ENCODE data around the gene HMCN1.

Gene HMCN1

GRCh38 chr1:186220067-186220466 lies 485.9 kb downstream of the HMCN1 start:
- TF ChIP-seq EZH2phosphoT487 (conservative IDR thresholded peaks at IDR 0.05; ENCODE audit: low read length) (no peak), CTCF (IDR thresholded peaks at IDR 0.05; ENCODE audit: insufficient read depth, low read length, poor library complexity, severe bottlenecking) (no peak)
- H3K9me2 ChIP-seq (replicated peaks; ENCODE audit: insufficient read depth, low read length), result no peaks in the 10 kb centered on the region

GRCh38 chr1:186220911-186221310 lies 486.7 kb downstream of the HMCN1 start:
- Histone ChIP-seq H3K4me2 (ENCODE audit: low read depth, low read length, poor library complexity, severe bottlenecking) (no peak overlapping the region), H3K27ac (ENCODE audit: low read depth, low read length) (no peak overlapping the region), H4K20me1 (ENCODE audit: low read depth, low read length) (no peaks in the 10 kb centered on the region), H3K79me2 (ENCODE audit: insufficient read depth, low read length) (no peaks in the 10 kb centered on the region), H2AFZ (ENCODE audit: low read depth, low read length, severe bottlenecking) (no peak overlapping the region), H3K27me3 (ENCODE audit: low read length) (no peaks in the 10 kb centered on the region), H3F3A (ENCODE audit: insufficient read depth) (no peaks in the 10 kb centered on the region; the same call in 1 of the 2 replicates), H3K9me3 (ENCODE audit: insufficient read depth, low read length) (no peaks in the 10 kb centered on the region), H3K9ac (ENCODE audit: low read length) (no peak overlapping the region), H3K36me3 (ENCODE audit: low read length) (no peaks in the 10 kb centered on the region), H3K4me3 (ENCODE audit: insufficient read depth, low read length, poor library complexity, severe bottlenecking) (no peak overlapping the region), H3K9me2 (replicated peaks; ENCODE audit: insufficient read depth, low read length) (no peaks in the 10 kb centered on the region)
- no peak for TF ChIP-seq EZH2phosphoT487 (conservative IDR thresholded peaks at IDR 0.05; ENCODE audit: low read length)

More at GRCh38 chr1:186220067-186220466, 485.9 kb downstream of the HMCN1 start:
- H3K79me2 ChIP-seq (ENCODE audit: insufficient read depth, low read length), result no peaks in the 10 kb centered on the region
- no peaks in the 10 kb centered on the region for H3K36me3 ChIP-seq (ENCODE audit: low read length)
- H3K27me3 ChIP-seq (ENCODE audit: low read length), result no peaks in the 10 kb centered on the region
- H3K4me3 ChIP-seq (ENCODE audit: insufficient read depth, low read length, poor library complexity, severe bottlenecking), result no peak overlapping the region
- no peaks in the 10 kb centered on the region for H4K20me1 ChIP-seq (ENCODE audit: low read depth, low read length)
- no peaks in the 10 kb centered on the region; the same call in 1 of the 2 replicates for H3F3A ChIP-seq (ENCODE audit: insufficient read depth)
- no peaks in the 10 kb centered on the region for H3K9me3 ChIP-seq (ENCODE audit: insufficient read depth, low read length)
- no peak overlapping the region for H2AFZ ChIP-seq (ENCODE audit: low read depth, low read length, severe bottlenecking)
- peak overlapping the region; percentile 76 for H3K27ac ChIP-seq (ENCODE audit: low read depth, low read length)
- peak overlapping the region; percentile 48 for H3K4me2 ChIP-seq (ENCODE audit: low read depth, low read length, poor library complexity, severe bottlenecking)
- no peak overlapping the region for H3K9ac ChIP-seq (ENCODE audit: low read length)

DNA sequence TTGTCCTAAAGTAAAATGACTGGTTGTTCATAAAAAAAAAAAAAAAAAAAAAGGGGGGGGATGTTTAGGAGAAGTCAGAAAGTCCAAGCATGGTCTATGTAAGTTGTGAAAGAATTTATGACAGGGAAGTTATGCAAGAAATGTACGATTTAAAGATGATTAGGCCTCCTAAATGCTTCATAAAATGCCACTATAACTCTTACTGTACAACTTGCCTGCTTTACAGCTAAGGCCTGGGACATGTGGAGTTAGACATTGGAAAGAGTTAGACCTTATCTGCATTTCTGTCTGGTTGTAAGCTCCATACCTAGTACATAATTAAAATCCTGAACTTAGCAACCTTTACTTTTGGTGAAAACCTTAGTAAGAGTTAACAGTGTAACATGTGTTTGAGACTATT lies 490.9 kb downstream of the HMCN1 start:
- H3K4me2 ChIP-seq (ENCODE audit: low read depth, low read length, poor library complexity, severe bottlenecking), result no peak overlapping the region
- H3F3A ChIP-seq (ENCODE audit: insufficient read depth), result no peaks in the 10 kb centered on the region
- H2AFZ ChIP-seq (ENCODE audit: low read depth, low read length, severe bottlenecking), result no peak overlapping the region
- H3K27ac ChIP-seq (ENCODE audit: low read depth, low read length), result no peak overlapping the region
- H3K27me3 ChIP-seq (ENCODE audit: low read length), result no peaks in the 10 kb centered on the region
- no peaks in the 10 kb centered on the region for H3K9me3 ChIP-seq (ENCODE audit: insufficient read depth, low read length)
- TF ChIP-seq EZH2phosphoT487 (conservative IDR thresholded peaks at IDR 0.05; ENCODE audit: low read length), result no peak
- no peak for TF ChIP-seq CTCF (IDR thresholded peaks at IDR 0.05; ENCODE audit: insufficient read depth, low read length, poor library complexity, severe bottlenecking)
- H3K4me3 ChIP-seq (ENCODE audit: insufficient read depth, low read length, poor library complexity, severe bottlenecking), result no peak overlapping the region
- no peaks in the 10 kb centered on the region for H3K36me3 ChIP-seq (ENCODE audit: low read length)
- no peaks in the 10 kb centered on the region for H4K20me1 ChIP-seq (ENCODE audit: low read depth, low read length)
- H3K79me2 ChIP-seq (ENCODE audit: insufficient read depth, low read length), result no peaks in the 10 kb centered on the region
- H3K9me2 ChIP-seq (replicated peaks; ENCODE audit: insufficient read depth, low read length), result no peaks in the 10 kb centered on the region
- H3K9ac ChIP-seq (ENCODE audit: low read length), result no peak overlapping the region

- no peaks in the 10 kb centered on the region for H3F3A ChIP-seq (ENCODE audit: insufficient read depth)
- no peaks in the 10 kb centered on the region for H3K36me3 ChIP-seq (ENCODE audit: low read length)
- no peak overlapping the region for H2AFZ ChIP-seq (ENCODE audit: low read depth, low read length, severe bottlenecking)
Measured at GRCh38 chr1:186228749-186229148, 494.6 kb downstream of the HMCN1 start.

More at GRCh38 chr1:186228749-186229148, 494.6 kb downstream of the HMCN1 start:
- no peak overlapping the region for H3K27ac ChIP-seq (ENCODE audit: low read depth, low read length)
- H3K4me2 ChIP-seq (ENCODE audit: low read depth, low read length, poor library complexity, severe bottlenecking), result no peak overlapping the region
- H3K9me3 ChIP-seq (ENCODE audit: insufficient read depth, low read length), result no peaks in the 10 kb centered on the region
- H3K27me3 ChIP-seq (ENCODE audit: low read length), result no peaks in the 10 kb centered on the region
- H3K79me2 ChIP-seq (ENCODE audit: insufficient read depth, low read length), result no peaks in the 10 kb centered on the region
- no peak for TF ChIP-seq EZH2phosphoT487 (conservative IDR thresholded peaks at IDR 0.05; ENCODE audit: low read length)
- no peak for TF ChIP-seq CTCF (IDR thresholded peaks at IDR 0.05; ENCODE audit: insufficient read depth, low read length, poor library complexity, severe bottlenecking)
- no peaks in the 10 kb centered on the region for H3K9me2 ChIP-seq (replicated peaks; ENCODE audit: insufficient read depth, low read length)
- no peak overlapping the region for H3K9ac ChIP-seq (ENCODE audit: low read length)
- H4K20me1 ChIP-seq (ENCODE audit: low read depth, low read length), result no peaks in the 10 kb centered on the region
- no peak overlapping the region for H3K4me3 ChIP-seq (ENCODE audit: insufficient read depth, low read length, poor library complexity, severe bottlenecking)
